Measurements from ENCODE around the gene DIPK1B. TPM values are rescaled to one million over a fixed set of nuclear protein-coding genes. Genes with fewer than 3 reads are reported as not detected.
A peak's percentile ranks its signal among the peaks of the same experiment; 100 is the strongest.

The DIPK1B gene
- total RNA-seq, 1 donor from 2014 or later, result 293 TPM

GRCh38 chr9:136769710-136770191 is 57.4 kb downstream of the DIPK1B start:
- peaks cover 11% of the 10 kb centered on the region for H3K27me3 Mint-ChIP-seq (ENCODE audit: unreplicated experiment)
- TF ChIP-seq CTCF (IDR thresholded peaks at IDR 0.05; ENCODE audit: unreplicated experiment), result peak; percentile 42
- no peak overlapping the region for H3K27ac Mint-ChIP-seq (ENCODE audit: unreplicated experiment)
- no peaks in the 10 kb centered on the region for H3K36me3 Mint-ChIP-seq (ENCODE audit: low read depth, unreplicated experiment)
- peaks cover 2% of the 10 kb centered on the region for H3K4me1 Mint-ChIP-seq (ENCODE audit: unreplicated experiment)
- no peak overlapping the region for H3K4me3 Mint-ChIP-seq (ENCODE audit: unreplicated experiment)
- peak; percentile 72 for DNase-seq (ENCODE audit: low spot score)
- H3K9me3 Mint-ChIP-seq (ENCODE audit: unreplicated experiment), result no peaks in the 10 kb centered on the region

DNA sequence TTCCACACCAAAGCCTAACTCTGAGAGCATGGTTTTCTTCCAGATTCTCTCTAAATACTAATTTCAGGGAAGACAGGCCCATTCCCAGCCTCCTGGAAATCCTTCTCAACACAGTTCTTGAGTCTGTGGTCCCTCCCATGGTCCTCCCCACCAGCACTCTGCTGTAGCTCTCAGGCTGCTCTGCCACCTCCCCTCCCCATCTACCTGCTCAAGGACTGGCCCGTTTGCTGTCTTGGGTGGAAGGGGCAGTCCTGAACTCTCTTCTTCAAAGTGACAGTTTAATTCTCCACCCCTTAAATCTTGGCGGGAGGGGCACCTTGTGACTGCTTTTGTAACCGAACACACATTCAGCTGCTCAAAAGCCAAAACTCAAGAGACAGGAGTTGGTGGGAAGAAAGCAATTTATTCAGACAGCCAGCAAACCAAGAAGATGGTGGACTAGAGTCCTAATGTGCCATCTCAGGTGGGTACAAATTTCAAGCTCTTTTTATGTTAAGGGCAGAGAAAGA is 59.6 kb downstream of the DIPK1B start:
- Mint-ChIP-seq H3K27ac (ENCODE audit: unreplicated experiment) (no peak overlapping the region), H3K9me3 (ENCODE audit: unreplicated experiment) (no peaks in the 10 kb centered on the region)
- DNase-seq (ENCODE audit: low spot score), result no peak

GRCh38 chr9:136773386-136774044 is 61.1 kb downstream of the DIPK1B start:
- Mint-ChIP-seq H3K4me1 (ENCODE audit: unreplicated experiment) (peaks cover 2% of the 10 kb centered on the region), H3K9me3 (ENCODE audit: unreplicated experiment) (no peaks in the 10 kb centered on the region), H3K36me3 (ENCODE audit: low read depth, unreplicated experiment) (peaks cover 4% of the 10 kb centered on the region), H3K27me3 (ENCODE audit: unreplicated experiment) (peaks cover 16% of the 10 kb centered on the region), H3K27ac (ENCODE audit: unreplicated experiment) (no peak overlapping the region), H3K4me3 (ENCODE audit: unreplicated experiment) (peak overlapping the region; percentile 25)
- no peak for TF ChIP-seq CTCF (IDR thresholded peaks at IDR 0.05; ENCODE audit: unreplicated experiment)
- peak; percentile 33 for DNase-seq (ENCODE audit: low spot score)

More for the DNA sequence above, 59.6 kb downstream of the DIPK1B start:
- H3K4me3 Mint-ChIP-seq (ENCODE audit: unreplicated experiment), result no peak overlapping the region
- H3K27me3 Mint-ChIP-seq (ENCODE audit: unreplicated experiment), result peaks cover 10% of the 10 kb centered on the region
- H3K4me1 Mint-ChIP-seq (ENCODE audit: unreplicated experiment), result peaks cover 2% of the 10 kb centered on the region
- TF ChIP-seq CTCF (IDR thresholded peaks at IDR 0.05; ENCODE audit: unreplicated experiment), result no peak
- H3K36me3 Mint-ChIP-seq (ENCODE audit: low read depth, unreplicated experiment), result no peaks in the 10 kb centered on the region

Small RNA genes within 50 kb of the gene (microRNA-seq; reads per million reads assigned to microRNA genes)
- gene MIR126 (ENCODE audit: unreplicated experiment) (454,214 reads per million, percentile 100 among the genes with 10 or more reads in this experiment), gene MIR6722 (ENCODE audit: unreplicated experiment) (not detected)

Other genes starting within 250 kb of the DIPK1B start
- 79.5 TPM for gene SEC16A, start 229.5 kb upstream of the DIPK1B start, total RNA-seq (ENCODE audit: unreplicated experiment)
- 312 TPM for gene NOTCH1, start 166.5 kb upstream of the DIPK1B start, total RNA-seq (ENCODE audit: unreplicated experiment)
- 945 TPM for gene EGFL7, start 49.7 kb upstream of the DIPK1B start, total RNA-seq (ENCODE audit: unreplicated experiment)
- 38.9 TPM for gene AGPAT2, start 25.1 kb upstream of the DIPK1B start, total RNA-seq (ENCODE audit: unreplicated experiment)
- gene LCN10, start 30.4 kb downstream of the DIPK1B start, total RNA-seq (ENCODE audit: unreplicated experiment), result not detected
- gene LCN6, start 36.0 kb downstream of the DIPK1B start, total RNA-seq (ENCODE audit: unreplicated experiment), result not detected
- gene LCN8, start 45.7 kb downstream of the DIPK1B start, total RNA-seq (ENCODE audit: unreplicated experiment), result not detected
- gene LCN15, start 51.9 kb downstream of the DIPK1B start, total RNA-seq (ENCODE audit: unreplicated experiment), result 0.49 TPM
- gene TMEM141, start 78.8 kb downstream of the DIPK1B start, total RNA-seq (ENCODE audit: unreplicated experiment), result 73.0 TPM
- gene CCDC183, start 83.8 kb downstream of the DIPK1B start, total RNA-seq (ENCODE audit: unreplicated experiment), result 1.2 TPM
- 88.4 TPM for gene RABL6, start 95.4 kb downstream of the DIPK1B start, total RNA-seq (ENCODE audit: unreplicated experiment)
- gene AJM1, start 129.9 kb downstream of the DIPK1B start, total RNA-seq (ENCODE audit: unreplicated experiment), result 0.80 TPM
- gene PHPT1, start 136.8 kb downstream of the DIPK1B start, total RNA-seq (ENCODE audit: unreplicated experiment), result 134 TPM
- 10.0 TPM for gene MAMDC4, start 139.8 kb downstream of the DIPK1B start, total RNA-seq (ENCODE audit: unreplicated experiment)
- gene EDF1, start 153.7 kb downstream of the DIPK1B start, total RNA-seq (ENCODE audit: unreplicated experiment), result 286 TPM
- gene TRAF2, start 173.9 kb downstream of the DIPK1B start, total RNA-seq (ENCODE audit: unreplicated experiment), result 21.7 TPM
- gene FBXW5, start 232.2 kb downstream of the DIPK1B start, total RNA-seq (ENCODE audit: unreplicated experiment), result 100.0 TPM
- gene C8G, start 232.7 kb downstream of the DIPK1B start, total RNA-seq (ENCODE audit: unreplicated experiment), result 1.1 TPM
- gene LCN12, start 239.7 kb downstream of the DIPK1B start, total RNA-seq (ENCODE audit: unreplicated experiment), result 1.5 TPM

Measured in endothelial cell (in vitro differentiated cells).